ENCODE results near the gene RCVRN.

DNA sequence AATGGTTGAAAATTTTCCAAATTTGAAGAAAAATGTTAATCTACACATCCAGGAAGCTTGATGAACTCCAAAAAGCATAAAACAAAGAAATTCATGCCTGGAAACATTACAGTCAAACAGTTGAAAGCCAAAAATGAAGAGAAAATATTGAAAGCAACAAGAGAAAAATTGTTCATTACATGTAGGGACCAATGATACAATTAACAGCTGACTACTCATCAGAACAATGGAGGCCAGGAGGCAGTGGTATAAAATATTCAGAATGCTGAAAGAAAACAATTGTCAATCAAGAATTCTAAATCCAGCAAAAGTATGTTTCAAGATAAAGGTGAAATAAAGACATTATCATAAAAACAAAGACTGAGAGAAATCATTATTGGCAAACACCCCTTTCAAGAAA, 21.6 kb downstream of the RCVRN start:
- TF ChIP-seq FOXK1 (CRISPR knock-in tag; IDR thresholded peaks at IDR 0.05; ENCODE audit: borderline replicate concordance), result no peak
- no peak for TF ChIP-seq EZH2 (IDR thresholded peaks at IDR 0.05; ENCODE audit: borderline replicate concordance, low read depth, low read length)

Measured in K562 (cell line).